Upper lobe of left lung (tissue), 4 donors: ENCODE measurements around the gene MRPL38.

Source experiments
- CTCF ChIP-seq, 6 experiments: fragments of 450-650 bp in 4 of 6; fragments of 200-600 bp in 2 of 6; sonication (generic) in 2 of 6; IDR thresholded peaks; one replicate each; pipeline ENCODE4 v1.5.1; 2016 to 2019; ENCODE audit warnings: antibody characterized with exemption in 6 of 6
- EP300 ChIP-seq, 4 donors: sonication (generic); formaldehyde crosslinking; IDR thresholded peaks; one replicate each; pipeline ENCODE4 v1.5.1; 2017; ENCODE audit warnings: antibody characterized with exemption in 4 of 4, control low read depth in 2 of 4
- POLR2A ChIP-seq, 4 donors: fragments of 450-650 bp; IDR thresholded peaks; one replicate each; pipeline ENCODE4 v1.5.1; 2016 to 2017; ENCODE audit warnings: antibody characterized with exemption in 4 of 4, mild to moderate bottlenecking in 2 of 4

DNA sequence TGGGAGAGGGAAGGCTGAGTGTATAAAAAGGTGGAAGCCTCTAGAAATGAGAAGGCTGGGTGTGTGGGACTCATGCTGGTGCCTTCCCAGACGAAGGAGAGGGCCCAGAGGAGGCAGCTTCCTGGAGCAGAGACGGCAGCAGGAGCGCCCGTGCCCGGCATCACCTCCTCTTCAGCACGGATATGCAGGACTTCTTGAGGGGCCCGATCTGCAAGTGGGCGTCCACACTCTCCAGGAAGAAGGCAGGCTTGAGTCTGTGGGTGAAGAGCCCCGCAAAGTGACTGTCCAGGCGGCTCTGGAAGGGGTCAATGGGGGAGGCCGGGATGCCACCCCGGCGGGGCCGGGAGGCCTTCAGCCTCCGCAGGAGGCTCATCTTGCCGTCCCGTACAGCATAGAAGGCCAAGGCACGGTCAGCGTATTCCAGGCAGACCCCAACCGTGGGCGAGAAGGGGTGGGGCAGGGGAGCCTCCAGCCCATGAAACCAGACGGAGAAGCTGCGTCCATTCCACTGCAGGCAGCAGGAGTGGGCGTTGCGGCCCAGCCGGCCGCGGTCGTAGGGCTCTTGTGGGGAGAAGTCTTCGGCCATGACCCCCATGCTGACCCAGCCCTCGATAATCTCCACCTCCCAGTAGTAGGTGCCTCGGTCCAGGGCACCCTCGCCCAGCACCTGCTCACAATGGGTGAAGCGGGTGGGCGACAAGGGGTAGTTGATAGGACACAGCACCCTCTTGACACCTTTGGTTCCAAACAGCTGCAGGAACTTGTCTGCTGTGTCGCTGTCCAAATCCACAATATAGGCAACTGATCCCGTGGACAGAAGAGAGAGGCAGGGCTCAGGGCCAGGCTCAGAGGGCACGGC lies 30.1 kb downstream of the MRPL38 start:
- TF ChIP-seq CTCF (IDR thresholded peaks at IDR 0.05): no peak
- no peak for TF ChIP-seq POLR2A (IDR thresholded peaks at IDR 0.05)
- TF ChIP-seq EP300 (IDR thresholded peaks at IDR 0.05): no peak
